DMS 273 (cell line): ENCODE results near the gene FTSJ1.

ENCODE experiments used
- DNase-seq: peaks from one replicate; lab custom pipeline; 2025; ENCODE audit not compliant: unreplicated experiment; lab: John Stamatoyannopoulos, UW

The FTSJ1 gene

GRCh38 chrX:48470110-48470832 lies 5.7 kb upstream of the FTSJ1 start, which contains the start of gene SLC38A5:
Gene SLC38A5, minus strand, starts transcription at chrX:48470260. Its CDS starts 2,336 bp downstream, at chrX:48467924.
- no peak for DNase-seq

GRCh38 chrX:48470833-48471118 lies 5.2 kb upstream of the FTSJ1 start:
- no peak for DNase-seq

- no peak for DNase-seq
These were observed 4.5 kb upstream of the FTSJ1 start for GRCh38 chrX:48471504-48471903.

GRCh38 chrX:48472225-48472624 lies 3.8 kb upstream of the FTSJ1 start:
- peak; percentile 88 for DNase-seq

- peak; percentile 91 for DNase-seq
These were observed 2.9 kb upstream of the FTSJ1 start for GRCh38 chrX:48472851-48473703.

GRCh38 chrX:48473704-48473990 lies 2.4 kb upstream of the FTSJ1 start:
- no peak for DNase-seq

GRCh38 chrX:48474127-48474526 lies 1.9 kb upstream of the FTSJ1 start:
- DNase-seq = peak; percentile 43

GRCh38 chrX:48474581-48474980 lies 1.4 kb upstream of the FTSJ1 start:
- no peak for DNase-seq

GRCh38 chrX:48475296-48475695 lies 703 bp upstream of the FTSJ1 start:
- DNase-seq = no peak

- DNase-seq = no peak
These were observed 920 bp downstream of the FTSJ1 start for GRCh38 chrX:48476919-48477318.

- DNase-seq = no peak
These were observed 2.2 kb downstream of the FTSJ1 start for GRCh38 chrX:48477960-48478755.

GRCh38 chrX:48478806-48479205 lies 2.8 kb downstream of the FTSJ1 start:
- no peak for DNase-seq

- no peak for DNase-seq
These were observed 4.1 kb downstream of the FTSJ1 start for GRCh38 chrX:48480142-48480541.

GRCh38 chrX:48480583-48480982 lies 4.6 kb downstream of the FTSJ1 start:
- no peak for DNase-seq

- no peak for DNase-seq
These were observed 6.5 kb downstream of the FTSJ1 start for GRCh38 chrX:48482526-48482925.

- DNase-seq = no peak
These were observed 11.4 kb downstream of the FTSJ1 start for GRCh38 chrX:48487362-48487798.

GRCh38 chrX:48488034-48488433 lies 12.0 kb downstream of the FTSJ1 start:
- DNase-seq = no peak

GRCh38 chrX:48489296-48489695 lies 13.3 kb downstream of the FTSJ1 start:
- DNase-seq = no peak

- DNase-seq = no peak
These were observed 13.9 kb downstream of the FTSJ1 start for GRCh38 chrX:48489892-48490291.

- DNase-seq = no peak
These were observed 14.7 kb downstream of the FTSJ1 start for GRCh38 chrX:48490661-48491060.

GRCh38 chrX:48491809-48492208 lies 15.8 kb downstream of the FTSJ1 start:
- no peak for DNase-seq
